Smooth muscle cell of the umbilical artery (primary cell): ENCODE data around the gene KRT2. TPM values are rescaled to one million over a fixed set of nuclear protein-coding genes. Genes with fewer than 3 reads are reported as not detected.

Experiments
- total RNA-seq: library from RNA; depleted of rRNA; stranded (reverse); fragments of >200 nt; gene quantifications from 2 replicates; pipeline ENCODE4 v1.2.3, GENCODE V29; 2014

Gene KRT2
- not detected in 2 replicates for total RNA-seq

GRCh38 chr12:52651726-52652261, at the start of gene KRT2:
TSS of gene KRT2 (minus strand) at chr12:52652211. CDS start at chr12:52652142, 69 bp downstream.

GRCh38 chr12:52680363-52680762, 28.4 kb upstream of the KRT2 start, which contains the start of gene KRT1:
TSS of gene KRT1 (minus strand) at chr12:52680407. CDS start at chr12:52680348, 59 bp downstream.

GRCh38 chr12:52618216-52618615, 33.8 kb downstream of the KRT2 start, which contains the start of gene KRT73:
TSS of gene KRT73 (minus strand) at chr12:52618559. CDS start at chr12:52618524, 35 bp downstream.

GRCh38 chr12:52600941-52601481, 51.0 kb downstream of the KRT2 start, which contains the start of gene KRT72:
TSS of gene KRT72 (minus strand) at chr12:52601463. CDS start at chr12:52601452, 11 bp downstream.

Other genes starting within 250 kb of the KRT2 start
- not detected in 2 replicates for gene KRT82, start 245.9 kb downstream of the KRT2 start, total RNA-seq
- gene KRT75, start 217.8 kb downstream of the KRT2 start, total RNA-seq, result not detected in 2 replicates
- not detected in 2 replicates for gene KRT6B, start 200.1 kb downstream of the KRT2 start, total RNA-seq
- gene KRT6C, start 178.4 kb downstream of the KRT2 start, total RNA-seq, result not detected in 2 replicates
- not detected in 2 replicates for gene KRT6A, start 159.0 kb downstream of the KRT2 start, total RNA-seq
- gene KRT5, start 131.8 kb downstream of the KRT2 start, total RNA-seq, result 0.23 TPM in 1 of 2 replicates, not detected in the other
- gene KRT71, start 99.1 kb downstream of the KRT2 start, total RNA-seq, result not detected in 2 replicates
- gene KRT74, start 78.4 kb downstream of the KRT2 start, total RNA-seq, result not detected in 2 replicates
- not detected in 2 replicates for gene KRT72, start 50.7 kb downstream of the KRT2 start, total RNA-seq
- not detected in 2 replicates for gene KRT73, start 33.7 kb downstream of the KRT2 start, total RNA-seq
- not detected in 2 replicates for gene KRT1, start 28.2 kb upstream of the KRT2 start, total RNA-seq
- gene KRT77, start 51.3 kb upstream of the KRT2 start, total RNA-seq, result not detected in 2 replicates
- gene KRT76, start 125.1 kb upstream of the KRT2 start, total RNA-seq, result not detected in 2 replicates
- not detected in 2 replicates for gene KRT3, start 143.9 kb upstream of the KRT2 start, total RNA-seq
- not detected in 2 replicates for gene KRT4, start 161.9 kb upstream of the KRT2 start, total RNA-seq
- gene KRT79, start 182.1 kb upstream of the KRT2 start, total RNA-seq, result not detected in 2 replicates
- gene KRT78, start 196.8 kb upstream of the KRT2 start, total RNA-seq, result not detected in 2 replicates